HEK293 (cell line): ENCODE data around the gene DZIP1L.

Source experiments
- CTCF ChIA-PET: fragments of 350-600 bp; formaldehyde crosslinking; extraction: SDS; loops from one replicate; lab custom pipeline; 2021; ENCODE audit warnings: antibody characterized with exemption; lab: Yijun Ruan, JAX
- POLR2A ChIA-PET: fragments of 300-600 bp; formaldehyde crosslinking; extraction: SDS; loops from one replicate; lab custom pipeline; 2020; ENCODE audit warnings: antibody characterized with exemption, inconsistent platforms; lab: Yijun Ruan, JAX
- H3K27ac ChIP-seq: fragments of 200-500 bp; sonication (Bioruptor generic); 2 replicates; pipeline ENCODE4 v1.5.1; 2014; ENCODE audit warnings: low read depth, low read length, control low read depth, inconsistent platforms; ENCODE audit errors: extremely low read depth
- H3K36me3 ChIP-seq, 2 experiments: fragments of 200-500 bp in 1 of 2; sonication (Bioruptor generic) in 1 of 2; 1 replicate in 1 of 2; 2 replicates in 1 of 2; pipeline ENCODE4 v1.5.1; 2014 to 2017; ENCODE audit warnings: inconsistent platforms in 2 of 2, low read length in 2 of 2; ENCODE audit not compliant: control insufficient read depth in 2 of 2, insufficient read depth in 1 of 2
- H3K4me1 ChIP-seq: fragments of 200-500 bp; sonication (Bioruptor generic); 2 replicates; pipeline ENCODE4 v1.5.1; 2014; ENCODE audit warnings: mild to moderate bottlenecking, low read length, inconsistent platforms; ENCODE audit not compliant: control insufficient read depth, insufficient read depth
- H3K4me3 ChIP-seq: 2 replicates; pipeline ENCODE4 v1.5.1; 2011; ENCODE audit warnings: low read depth, mild to moderate bottlenecking, control low read depth, low read length, moderate library complexity
- H3K9me3 ChIP-seq: fragments of 200-500 bp; sonication (Bioruptor generic); 2 replicates; pipeline ENCODE4 v1.5.1; 2014; ENCODE audit warnings: low read depth, low read length, inconsistent platforms; ENCODE audit not compliant: control insufficient read depth, insufficient read depth
- GLI2 ChIP-seq: fragments of 450-650 bp; formaldehyde crosslinking; IDR thresholded peaks from 2 replicates; pipeline ENCODE4; 2017; ENCODE audit warnings: missing biosample characterization, missing genetic modification characterization, low read depth, borderline replicate concordance
- HOXA7 ChIP-seq: sonication (generic); formaldehyde crosslinking; IDR thresholded peaks from 2 replicates; pipeline ENCODE4 v1.8.1; 2022; ENCODE audit warnings: missing genetic modification reagents, borderline replicate concordance
- KLF1 ChIP-seq: fragments of 450-650 bp; formaldehyde crosslinking; IDR thresholded peaks from 2 replicates; pipeline ENCODE4 v1.5.1; 2016; ENCODE audit warnings: missing biosample characterization, missing genetic modification characterization
- MEIS1 ChIP-seq: sonication (generic); formaldehyde crosslinking; IDR thresholded peaks from 2 replicates; pipeline ENCODE4 v1.8.1; 2022; ENCODE audit warnings: missing genetic modification reagents, mild to moderate bottlenecking, borderline replicate concordance
- PBX3 ChIP-seq: sonication (generic); formaldehyde crosslinking; IDR thresholded peaks from 2 replicates; pipeline ENCODE4 v1.8.1; 2022; ENCODE audit warnings: mild to moderate bottlenecking, moderate library complexity, missing genetic modification reagents
- REST ChIP-seq: fragments of 450-650 bp; formaldehyde crosslinking; IDR thresholded peaks from 2 replicates; pipeline ENCODE4 v1.5.1; 2016; ENCODE audit warnings: missing biosample characterization, missing genetic modification characterization
- SALL2 ChIP-seq: fragments of 450-650 bp; formaldehyde crosslinking; IDR thresholded peaks from 2 replicates; pipeline ENCODE4 v1.5.0; 2017; ENCODE audit warnings: missing biosample characterization, mild to moderate bottlenecking, missing genetic modification characterization, borderline replicate concordance
- SP2 ChIP-seq: fragments of 450-650 bp; formaldehyde crosslinking; IDR thresholded peaks from 2 replicates; pipeline ENCODE4 v1.5.1; 2016; ENCODE audit warnings: missing biosample characterization, missing genetic modification characterization
- SP7 ChIP-seq: fragments of 450-650 bp; formaldehyde crosslinking; IDR thresholded peaks from 2 replicates; pipeline ENCODE4 v1.5.1; 2016; ENCODE audit warnings: missing biosample characterization, missing genetic modification characterization
- YY2 ChIP-seq: fragments of 450-650 bp; formaldehyde crosslinking; IDR thresholded peaks from 2 replicates; pipeline ENCODE4 v1.5.1; 2016; ENCODE audit warnings: missing biosample characterization, missing genetic modification characterization
- ZBTB26 ChIP-seq: fragments of 450-650 bp; formaldehyde crosslinking; optimal IDR thresholded peaks from 2 replicates; pipeline ENCODE3; 2016; ENCODE audit warnings: missing biosample characterization, mild to moderate bottlenecking, missing genetic modification characterization
- ZEB2 ChIP-seq: fragments of 450-650 bp; formaldehyde crosslinking; IDR thresholded peaks from 2 replicates; pipeline ENCODE4 v1.5.1; 2016; ENCODE audit warnings: missing biosample characterization, missing genetic modification characterization
- ZNF121 ChIP-seq: fragments of 450-650 bp; formaldehyde crosslinking; IDR thresholded peaks from 2 replicates; pipeline ENCODE4 v1.5.1; 2016; ENCODE audit warnings: missing biosample characterization, missing genetic modification characterization
- ZNF155 ChIP-seq: fragments of 450-650 bp; formaldehyde crosslinking; IDR thresholded peaks from 2 replicates; pipeline ENCODE4 v1.5.1; 2016; ENCODE audit warnings: missing biosample characterization, missing genetic modification characterization
- ZNF175 ChIP-seq: fragments of 450-650 bp; formaldehyde crosslinking; IDR thresholded peaks from 2 replicates; pipeline ENCODE4 v1.5.1; 2016; ENCODE audit warnings: missing biosample characterization, missing genetic modification characterization
- ZNF341 ChIP-seq: fragments of 450-650 bp; formaldehyde crosslinking; IDR thresholded peaks from 2 replicates; pipeline ENCODE4; 2016; ENCODE audit warnings: low read depth, missing biosample characterization, missing genetic modification characterization
- ZNF37A ChIP-seq: fragments of 450-650 bp; IDR thresholded peaks from 2 replicates; pipeline ENCODE4 v1.5.1; 2018; ENCODE audit warnings: missing biosample characterization, missing genetic modification characterization
- ZNF391 ChIP-seq: fragments of 450-650 bp; formaldehyde crosslinking; IDR thresholded peaks from 2 replicates; pipeline ENCODE4 v1.5.1; 2016; ENCODE audit warnings: low read depth, missing biosample characterization, missing genetic modification characterization, borderline replicate concordance
- ZNF426 ChIP-seq: fragments of 450-650 bp; formaldehyde crosslinking; IDR thresholded peaks from 2 replicates; pipeline ENCODE4 v1.5.1; 2017; ENCODE audit warnings: missing biosample characterization, missing genetic modification characterization, mild to moderate bottlenecking, inconsistent platforms, moderate library complexity
- ZNF473 ChIP-seq: fragments of 450-650 bp; formaldehyde crosslinking; IDR thresholded peaks from 2 replicates; pipeline ENCODE4 v1.5.1; 2017; ENCODE audit warnings: missing biosample characterization, missing genetic modification characterization
- ZNF529 ChIP-seq: fragments of 450-650 bp; formaldehyde crosslinking; IDR thresholded peaks from 2 replicates; pipeline ENCODE4 v1.5.1; 2017; ENCODE audit warnings: missing genetic modification characterization, missing biosample characterization; ENCODE audit not compliant: insufficient replicate concordance
- ZNF585B ChIP-seq: fragments of 450-650 bp; formaldehyde crosslinking; IDR thresholded peaks from 2 replicates; pipeline ENCODE4 v1.5.1; 2016; ENCODE audit warnings: missing biosample characterization, missing genetic modification characterization
- ZNF610 ChIP-seq: fragments of 450-650 bp; formaldehyde crosslinking; IDR thresholded peaks from 2 replicates; pipeline ENCODE4 v1.5.1; 2016; ENCODE audit warnings: missing biosample characterization, missing genetic modification characterization, borderline replicate concordance
- ZNF626 ChIP-seq: fragments of 450-650 bp; sonication (Bioruptor Pico); formaldehyde crosslinking; IDR thresholded peaks from 2 replicates; pipeline ENCODE4 v1.5.1; 2018; ENCODE audit warnings: missing biosample characterization, missing genetic modification characterization, inconsistent platforms
- ZNF76 ChIP-seq: fragments of 450-650 bp; formaldehyde crosslinking; IDR thresholded peaks from 2 replicates; pipeline ENCODE4; 2016; ENCODE audit warnings: low read depth, missing biosample characterization, missing genetic modification characterization, borderline replicate concordance
- ZNF776 ChIP-seq: fragments of 450-650 bp; formaldehyde crosslinking; IDR thresholded peaks from 2 replicates; pipeline ENCODE4 v1.5.0; 2017; ENCODE audit warnings: missing biosample characterization, missing genetic modification characterization, borderline replicate concordance

The DZIP1L gene

GRCh38 chr3:138036572-138036971, 78.8 kb downstream of the DZIP1L start:
- H3K27ac ChIP-seq, result no peak overlapping the region
- ChIA-PET POLR2A (no interaction called here), CTCF (interaction anchor here (1.0 kb wide), 2 partner anchors 16 to 81 kb away, joined by 3 to 4 read pairs; no protein-coding TSS in a partner anchor)
- H3K4me3 ChIP-seq, result no peak overlapping the region
- no peak for TF ChIP-seq SP7 (tag by site-specific recombination)
- no peak for TF ChIP-seq MEIS1
- no peak for TF ChIP-seq GLI2 (tag by site-specific recombination)
- no peak for TF ChIP-seq REST (tag by site-specific recombination)
- TF ChIP-seq PBX3 (CRISPR knock-in tag), result no peak
- no peak for TF ChIP-seq ZNF37A (tag by site-specific recombination)
- TF ChIP-seq ZNF426 (tag by site-specific recombination), result no peak
- TF ChIP-seq ZNF175 (tag by site-specific recombination), result no peak
- TF ChIP-seq ZNF121, result no peak
- TF ChIP-seq ZNF76, result no peak
- TF ChIP-seq ZNF585B, result no peak
- H3K36me3 ChIP-seq, result no peaks in the 10 kb centered on the region
- H3K9me3 ChIP-seq, result no peaks in the 10 kb centered on the region
- H3K4me1 ChIP-seq, result no peaks in the 10 kb centered on the region

- CTCF ChIA-PET, result interaction anchor here (1.3 kb wide), 1 partner anchor 17 kb away, joined by 6 read pairs; no protein-coding TSS in a partner anchor
- Histone ChIP-seq H3K36me3 (peaks cover 0 to 3% of the 10 kb centered on the region in 2 experiments; a peak in 1 of 3 replicates), H3K4me1 (no peaks in the 10 kb centered on the region), H3K27ac (no peak overlapping the region), H3K4me3 (no peak overlapping the region), H3K9me3 (no peaks in the 10 kb centered on the region)
- no peak for TF ChIP-seq ZNF529 (tag by site-specific recombination)
- POLR2A ChIA-PET, result no interaction called here
These were observed 80.5 kb downstream of the DZIP1L start for GRCh38 chr3:138034918-138035317.

- Histone ChIP-seq H3K4me1 (no peaks in the 10 kb centered on the region), H3K9me3 (no peaks in the 10 kb centered on the region), H3K27ac (no peak overlapping the region), H3K36me3 (peaks cover 0 to 7% of the 10 kb centered on the region in 2 experiments; a peak in 1 of 3 replicates), H3K4me3 (no peak overlapping the region)
- TF ChIP-seq SP2 (tag by site-specific recombination) (no peak), ZNF626 (tag by site-specific recombination) (no peak), KLF1 (tag by site-specific recombination) (no peak), ZBTB26 (no peak), ZNF776 (tag by site-specific recombination) (no peak), ZNF391 (tag by site-specific recombination) (no peak), ZNF610 (no peak), YY2 (no peak), HOXA7 (no peak), ZNF155 (no peak), ZEB2 (tag by site-specific recombination) (no peak), ZNF341 (tag by site-specific recombination) (no peak), SALL2 (tag by site-specific recombination) (no peak), ZNF473 (tag by site-specific recombination) (no peak)
- ChIA-PET CTCF (no interaction called here), POLR2A (no interaction called here)
These were observed 82.2 kb downstream of the DZIP1L start for GRCh38 chr3:138033202-138033691.
